ENCODE data around the gene ZSWIM6.

DNA sequence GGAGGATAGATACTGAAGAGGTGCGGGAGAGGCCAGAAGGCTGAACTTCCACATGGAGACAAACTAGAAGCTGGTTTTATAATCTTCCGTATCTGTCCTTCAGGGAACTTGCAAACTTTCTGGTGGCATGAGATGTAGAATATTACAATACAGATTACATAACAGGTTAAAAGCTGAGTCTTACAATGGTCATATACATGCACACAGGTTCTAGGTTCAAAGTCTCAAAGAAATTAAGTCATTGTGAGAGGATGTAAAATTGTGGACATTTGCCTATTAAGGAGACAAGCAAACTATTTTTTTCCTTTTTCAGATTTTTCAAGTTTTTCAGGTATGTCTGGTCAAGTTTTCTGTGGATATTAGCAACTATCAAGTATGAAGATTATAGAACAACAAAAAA, 10.4 kb upstream of the ZSWIM6 start:
- TF ChIP-seq, protein P1, sequence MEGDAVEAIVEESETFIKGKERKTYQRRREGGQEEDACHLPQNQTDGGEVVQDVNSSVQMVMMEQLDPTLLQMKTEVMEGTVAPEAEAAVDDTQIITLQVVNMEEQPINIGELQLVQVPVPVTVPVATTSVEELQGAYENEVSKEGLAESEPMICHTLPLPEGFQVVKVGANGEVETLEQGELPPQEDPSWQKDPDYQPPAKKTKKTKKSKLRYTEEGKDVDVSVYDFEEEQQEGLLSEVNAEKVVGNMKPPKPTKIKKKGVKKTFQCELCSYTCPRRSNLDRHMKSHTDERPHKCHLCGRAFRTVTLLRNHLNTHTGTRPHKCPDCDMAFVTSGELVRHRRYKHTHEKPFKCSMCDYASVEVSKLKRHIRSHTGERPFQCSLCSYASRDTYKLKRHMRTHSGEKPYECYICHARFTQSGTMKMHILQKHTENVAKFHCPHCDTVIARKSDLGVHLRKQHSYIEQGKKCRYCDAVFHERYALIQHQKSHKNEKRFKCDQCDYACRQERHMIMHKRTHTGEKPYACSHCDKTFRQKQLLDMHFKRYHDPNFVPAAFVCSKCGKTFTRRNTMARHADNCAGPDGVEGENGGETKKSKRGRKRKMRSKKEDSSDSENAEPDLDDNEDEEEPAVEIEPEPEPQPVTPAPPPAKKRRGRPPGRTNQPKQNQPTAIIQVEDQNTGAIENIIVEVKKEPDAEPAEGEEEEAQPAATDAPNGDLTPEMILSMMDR (conservative IDR thresholded peaks at IDR 0.05 in 1 of 2, IDR thresholded peaks at IDR 0.05 in 1 of 2; ENCODE audit: extremely low read depth in 1 of 2, insufficient read depth in 1 of 2, low read depth in 1 of 2, low read length in 2 of 2): no peak
- TF ChIP-seq EZH2 (IDR thresholded peaks at IDR 0.05; ENCODE audit: borderline replicate concordance, low read length): no peak

Measured in mammary epithelial cell (primary cell).